GM23338 (cell line): ENCODE results near the gene TECTA. TPM values are rescaled to one million over a fixed set of nuclear protein-coding genes. Genes with fewer than 3 reads are reported as not detected.

Experiments used
- ATAC-seq: fragments of 200-7000 bp; cut with Tn5 transposase; 3 replicates; pipeline ENCODE4 v1.9.1; 2020
- DNase-seq: peaks from one replicate; pipeline ENCODE4 v3.0.0-alpha.2; 2015; ENCODE audit warnings: low spot score
- H2AFZ ChIP-seq: fragments of 200-600 bp; sonication (generic); 2 replicates; pipeline ENCODE4 v1.8.0; 2016; ENCODE audit warnings: antibody characterized with exemption, mild to moderate bottlenecking, moderate library complexity
- H3F3A ChIP-seq: fragments of 200-600 bp; sonication (generic); replicated peaks from 2 replicates; pipeline ENCODE4 v1.8.0; 2017; ENCODE audit warnings: antibody characterized with exemption, mixed run types, low read depth
- H3K27ac ChIP-seq: fragments of 200-600 bp; sonication (generic); 2 replicates; pipeline ENCODE4 v1.6.1; 2016; ENCODE audit warnings: low read depth
- H3K27me3 ChIP-seq: fragments of 200-600 bp; sonication (generic); 2 replicates; pipeline ENCODE4 v1.8.0; 2016; ENCODE audit warnings: mild to moderate bottlenecking, mixed run types, moderate library complexity; ENCODE audit not compliant: insufficient read depth
- H3K36me3 ChIP-seq: fragments of 200-600 bp; sonication (generic); 2 replicates; pipeline ENCODE4 v1.8.0; 2016; ENCODE audit warnings: mild to moderate bottlenecking; ENCODE audit not compliant: insufficient read depth
- H3K4me1 ChIP-seq: fragments of 200-600 bp; sonication (generic); 2 replicates; pipeline ENCODE4 v1.8.0; 2016; ENCODE audit warnings: mild to moderate bottlenecking, moderate library complexity; ENCODE audit not compliant: insufficient read depth
- H3K4me2 ChIP-seq: fragments of 200-600 bp; sonication (generic); 2 replicates; pipeline ENCODE4 v1.7.1; 2017; ENCODE audit warnings: mixed run types
- H3K4me3 ChIP-seq: fragments of 200-600 bp; sonication (generic); 2 replicates; pipeline ENCODE4 v1.6.1; 2016; ENCODE audit warnings: mixed run types
- H3K79me2 ChIP-seq: fragments of 200-600 bp; sonication (generic); replicated peaks from 2 replicates; pipeline ENCODE4 v1.8.0; 2017; ENCODE audit warnings: mild to moderate bottlenecking; ENCODE audit not compliant: insufficient read depth
- H3K9me2 ChIP-seq: fragments of 200-600 bp; sonication (generic); 2 replicates; pipeline ENCODE4 v1.8.0; 2017; ENCODE audit not compliant: insufficient read depth
- H4K20me1 ChIP-seq: fragments of 200-600 bp; sonication (generic); replicated peaks from 2 replicates; pipeline ENCODE4 v1.8.0; 2017; ENCODE audit warnings: mild to moderate bottlenecking; ENCODE audit not compliant: insufficient read depth
- H3K27ac Mint-ChIP-seq: 2 replicates; pipeline ENCODE4 v1.8.0; 2020; ENCODE audit warnings: inconsistent platforms, mild to moderate bottlenecking, moderate library complexity, mixed read lengths
- H3K27me3 Mint-ChIP-seq: 3 replicates; pipeline ENCODE4 v1.8.0; 2022; ENCODE audit warnings: low read depth, mild to moderate bottlenecking, moderate library complexity, mixed read lengths, inconsistent platforms; ENCODE audit not compliant: insufficient read depth, poor library complexity
- H3K36me3 Mint-ChIP-seq: 3 replicates; pipeline ENCODE4 v1.8.0; 2021; ENCODE audit warnings: low read depth, mild to moderate bottlenecking, inconsistent platforms, moderate library complexity, mixed read lengths
- H3K4me1 Mint-ChIP-seq: 3 replicates; pipeline ENCODE4 v1.8.0; 2020; ENCODE audit warnings: mild to moderate bottlenecking, inconsistent platforms, mixed read lengths
- H3K4me3 Mint-ChIP-seq: 3 replicates; pipeline ENCODE4 v1.8.0; 2021; ENCODE audit warnings: moderate library complexity, mild to moderate bottlenecking, inconsistent platforms, mixed read lengths
- H3K9me3 Mint-ChIP-seq: 3 replicates; pipeline ENCODE4 v1.8.0; 2020; ENCODE audit warnings: moderate library complexity, mild to moderate bottlenecking, inconsistent platforms, mixed read lengths
- CREB1 ChIP-seq: fragments of 250-450 bp; sonication (Bioruptor Pico); IDR thresholded peaks from 2 replicates; pipeline ENCODE4 v1.5.0; 2020; ENCODE audit warnings: low read depth, mild to moderate bottlenecking, moderate library complexity
- ETS1 ChIP-seq: IDR thresholded peaks from 2 replicates; pipeline ENCODE4 v1.6.1; 2016; ENCODE audit warnings: antibody characterized with exemption
- EZH2phosphoT487 ChIP-seq: fragments of 200-600 bp; sonication (generic); IDR thresholded peaks from one replicate; pipeline ENCODE4 v1.8.1; 2018; ENCODE audit warnings: antibody characterized with exemption; ENCODE audit not compliant: unreplicated experiment
- NANOG ChIP-seq: IDR thresholded peaks from 2 replicates; pipeline ENCODE4 v1.6.1; 2016; ENCODE audit warnings: antibody characterized with exemption, borderline replicate concordance
- POLR2AphosphoS5 ChIP-seq: IDR thresholded peaks from 2 replicates; pipeline ENCODE4 v1.6.1; 2016; ENCODE audit warnings: antibody characterized with exemption, low read depth
- STAT1 ChIP-seq: IDR thresholded peaks from one replicate; pipeline ENCODE4 v1.6.1; 2016; ENCODE audit warnings: antibody characterized with exemption; ENCODE audit not compliant: unreplicated experiment
- ZNF331 ChIP-seq: fragments of 250-450 bp; sonication (Bioruptor Pico); IDR thresholded peaks from 2 replicates; pipeline ENCODE4 v1.5.0; 2020; ENCODE audit warnings: low read depth, mild to moderate bottlenecking, moderate library complexity
- ZNF462 ChIP-seq: fragments of 250-450 bp; sonication (Bioruptor Pico); IDR thresholded peaks from 2 replicates; pipeline ENCODE4 v1.5.0; 2020; ENCODE audit warnings: mild to moderate bottlenecking, moderate library complexity
- polyA plus RNA-seq: library from polyadenylated mRNA; unstranded; fragments of >200 nt; fragmentation: Nextera tagmentation; extraction: Ambion mirVana; gene quantifications from 2 replicates; pipeline ENCODE4 v1.2.1, GENCODE V29; 2016
- total RNA-seq: library from RNA; depleted of rRNA; stranded (reverse); fragments of >200 nt; shearing (Covaris generic); gene quantifications from 2 replicates; pipeline ENCODE4 v1.2.3, GENCODE V29; 2014

TECTA gene
- total and polyA plus RNA-seq, 2 experiments from 2014 or later, result 0.34 to 0.69 TPM

- Histone ChIP-seq H3K9me2 (no peaks in the 10 kb centered on the region), H4K20me1 (no peaks in the 10 kb centered on the region), H3K4me2 (no peak overlapping the region), H3K36me3 (no peaks in the 10 kb centered on the region), H3K27ac (no peak overlapping the region), H3K4me1 (no peaks in the 10 kb centered on the region), H3K79me2 (no peaks in the 10 kb centered on the region), H3K27me3 (no peaks in the 10 kb centered on the region), H3F3A (no peaks in the 10 kb centered on the region), H3K4me3 (no peak overlapping the region), H2AFZ (no peak overlapping the region)
- Mint-ChIP-seq H3K4me1 (no peaks in the 10 kb centered on the region), H3K27ac (no peak overlapping the region), H3K9me3 (no peaks in the 10 kb centered on the region), H3K27me3 (peaks cover 3% of the 10 kb centered on the region), H3K4me3 (no peak overlapping the region), H3K36me3 (no peaks in the 10 kb centered on the region)
- DNase-seq (no peak), ATAC-seq (no peak)
- no peak for TF ChIP-seq ETS1
- no peak for TF ChIP-seq CREB1
- TF ChIP-seq ZNF331, result no peak
- TF ChIP-seq ZNF462 (CRISPR knock-in tag), result no peak
- TF ChIP-seq POLR2AphosphoS5, result no peak
These were observed 112.4 kb downstream of the TECTA start for GRCh38 chr11:121213362-121213893.

- H4K20me1 ChIP-seq, result no peaks in the 10 kb centered on the region
- Mint-ChIP-seq H3K4me1 (no peaks in the 10 kb centered on the region), H3K27me3 (peaks cover 3% of the 10 kb centered on the region), H3K27ac (no peak overlapping the region), H3K36me3 (no peaks in the 10 kb centered on the region), H3K9me3 (no peaks in the 10 kb centered on the region), H3K4me3 (no peak overlapping the region)
- no peaks in the 10 kb centered on the region for H3K27me3 ChIP-seq
- H3K79me2 ChIP-seq, result no peaks in the 10 kb centered on the region
- no peaks in the 10 kb centered on the region for H3K36me3 ChIP-seq
- DNase-seq, result no peak
- no peaks in the 10 kb centered on the region for H3K4me1 ChIP-seq
- no peaks in the 10 kb centered on the region for H3F3A ChIP-seq
- no peak for ATAC-seq
- H3K4me2 ChIP-seq, result no peak overlapping the region
- no peak overlapping the region for H2AFZ ChIP-seq
- no peak overlapping the region for H3K4me3 ChIP-seq
- H3K27ac ChIP-seq, result no peak overlapping the region
- no peak for TF ChIP-seq ZNF331
- no peak for TF ChIP-seq STAT1
- no peak for TF ChIP-seq EZH2phosphoT487
- TF ChIP-seq NANOG, result no peak
- no peak for TF ChIP-seq POLR2AphosphoS5
- TF ChIP-seq CREB1, result no peak
- H3K9me2 ChIP-seq, result no peaks in the 10 kb centered on the region
These were observed 113.8 kb downstream of the TECTA start for GRCh38 chr11:121214861-121215260.
